ENCODE data around the gene DUSP5. TPM values are rescaled to one million over a fixed set of nuclear protein-coding genes. Genes with fewer than 3 reads are reported as not detected.
A peak's percentile ranks its signal among the peaks of the same experiment; 100 is the strongest.

The DUSP5 gene
- total RNA-seq, 4 donors from 2014 or later: 10.4 to 112 (median 17.5) TPM

DNA sequence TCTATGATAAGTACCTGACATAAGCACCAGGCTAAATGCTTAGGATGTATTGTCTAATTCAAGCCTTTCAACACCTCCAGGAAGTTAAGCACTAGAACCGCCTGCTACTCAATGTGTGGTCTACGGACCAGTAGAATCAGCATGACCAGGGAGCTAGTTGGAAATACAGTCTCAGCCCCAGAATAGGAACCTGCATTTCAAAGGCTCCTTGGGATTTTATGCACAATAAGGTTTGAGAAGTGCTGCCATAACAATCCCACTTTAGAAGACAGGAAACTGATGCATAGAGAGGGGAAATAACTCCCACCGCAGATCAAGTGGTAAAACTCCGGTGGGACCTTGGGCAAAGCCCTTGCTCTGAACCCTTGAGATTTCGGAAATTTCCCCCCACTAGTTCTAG lies 8.8 kb upstream of the DUSP5 start:
- H3K4me3 ChIP-seq: no peak overlapping the region
- DNase-seq: no peak
- intact Hi-C loops (cut with DNase I; ENCODE audit: low total_unique reads): no loop called here

GRCh38 chr10:110490640-110491039 lies 7.1 kb upstream of the DUSP5 start:
- TF ChIP-seq CTCF (IDR thresholded peaks at IDR 0.05): no peak
- no peak for TF ChIP-seq POLR2A (IDR thresholded peaks at IDR 0.05)
- H3K27ac ChIP-seq: peak overlapping the region in 1 of 2 donors; percentile 2
- no peaks in the 10 kb centered on the region for H3K36me3 ChIP-seq
- DNase-seq: no peak
- H3K4me3 ChIP-seq: no peak overlapping the region
- intact Hi-C loops (cut with DNase I; ENCODE audit: low total_unique reads): no loop called here
- H3K9me3 ChIP-seq: no peaks in the 10 kb centered on the region
- no peaks in the 10 kb centered on the region for H3K27me3 ChIP-seq
- H3K4me1 ChIP-seq: no peaks in the 10 kb centered on the region

More for the DNA sequence above, 8.8 kb upstream of the DUSP5 start:
- no peak for TF ChIP-seq CTCF (IDR thresholded peaks at IDR 0.05)
- TF ChIP-seq POLR2A (IDR thresholded peaks at IDR 0.05): no peak
- Histone ChIP-seq H3K27ac (no peak overlapping the region), H3K27me3 (no peaks in the 10 kb centered on the region), H3K36me3 (no peaks in the 10 kb centered on the region), H3K4me1 (no peaks in the 10 kb centered on the region), H3K9me3 (no peaks in the 10 kb centered on the region)

- intact Hi-C loops (cut with DNase I; ENCODE audit: low total_unique reads): no loop called here
- Histone ChIP-seq H3K27ac (peak overlapping the region in 1 of 2 donors; percentile 26), H3K4me1 (no peaks in the 10 kb centered on the region)
Measured at GRCh38 chr10:110491346-110491745, 6.4 kb upstream of the DUSP5 start.

DNA sequence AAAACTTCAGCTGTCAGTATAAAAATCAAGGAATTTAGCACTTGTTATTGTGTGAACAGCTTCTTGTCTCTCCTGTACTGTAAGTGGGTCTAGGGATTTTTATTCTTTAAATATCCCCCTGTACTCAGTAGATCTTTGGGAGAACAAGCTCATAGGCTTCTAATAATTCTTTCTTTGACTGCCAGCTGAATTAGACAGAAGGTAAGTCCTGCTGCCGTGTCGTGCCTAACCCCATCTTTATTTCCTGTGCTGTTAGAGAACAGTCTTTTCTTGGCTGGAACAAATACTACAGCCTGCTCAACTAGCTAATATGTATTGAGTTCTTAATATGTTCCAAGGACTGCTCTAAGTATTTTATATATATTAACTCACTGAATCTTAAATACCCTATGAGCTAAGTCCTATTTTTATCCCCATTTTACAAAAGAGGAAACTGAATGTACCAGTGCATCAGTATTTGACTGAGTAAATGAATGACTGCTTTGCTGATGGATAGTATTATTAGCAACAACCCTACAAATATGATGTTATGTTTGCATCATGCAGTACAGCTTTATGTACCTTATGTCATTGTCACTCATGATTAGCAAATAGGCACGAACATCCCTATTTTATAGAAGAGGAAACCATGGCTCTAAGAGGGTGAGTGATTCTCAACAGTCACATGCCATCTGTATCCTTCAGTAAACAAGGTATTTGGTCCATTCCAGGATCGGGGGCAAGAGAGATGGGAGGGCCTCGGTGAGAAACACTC lies 5.5 kb upstream of the DUSP5 start:
- H3K36me3 ChIP-seq: no peaks in the 10 kb centered on the region
- intact Hi-C loops (cut with DNase I; ENCODE audit: low total_unique reads): no loop called here
- no peak overlapping the region for H3K4me3 ChIP-seq
- peak overlapping the region in 1 of 2 donors; percentile 26 for H3K27ac ChIP-seq
- H3K27me3 ChIP-seq: no peaks in the 10 kb centered on the region
- no peaks in the 10 kb centered on the region for H3K4me1 ChIP-seq
- no peak for TF ChIP-seq CTCF (IDR thresholded peaks at IDR 0.05)
- no peak for TF ChIP-seq POLR2A (IDR thresholded peaks at IDR 0.05)
- H3K9me3 ChIP-seq: no peaks in the 10 kb centered on the region
- no peak for DNase-seq

More at GRCh38 chr10:110491346-110491745, 6.4 kb upstream of the DUSP5 start:
- H3K36me3 ChIP-seq: no peaks in the 10 kb centered on the region
- H3K4me3 ChIP-seq: no peak overlapping the region
- no peaks in the 10 kb centered on the region for H3K27me3 ChIP-seq
- H3K9me3 ChIP-seq: no peaks in the 10 kb centered on the region
- no peak for DNase-seq
- no peak for TF ChIP-seq CTCF (IDR thresholded peaks at IDR 0.05)
- TF ChIP-seq POLR2A (IDR thresholded peaks at IDR 0.05): no peak

- H3K4me1 ChIP-seq: no peaks in the 10 kb centered on the region
- H3K36me3 ChIP-seq: no peaks in the 10 kb centered on the region
- TF ChIP-seq POLR2A (IDR thresholded peaks at IDR 0.05) (no peak), CTCF (IDR thresholded peaks at IDR 0.05) (no peak)
- intact Hi-C loops (cut with DNase I; ENCODE audit: low total_unique reads): no loop called here
- H3K4me3 ChIP-seq: no peak overlapping the region
- DNase-seq: no peak
- H3K9me3 ChIP-seq: no peaks in the 10 kb centered on the region
- H3K27me3 ChIP-seq: no peaks in the 10 kb centered on the region
- H3K27ac ChIP-seq: no peak overlapping the region
Measured at GRCh38 chr10:110493832-110494426, 3.8 kb upstream of the DUSP5 start.

All from uterus (tissue), 4 donors.